Loucy (cell line): ENCODE data around the gene TRPM8.

ENCODE experiments used
- H2AFZ ChIP-seq: fragments of 200-600 bp; sonication (generic); 2 replicates; pipeline ENCODE4 v1.6.0; 2016; ENCODE audit warnings: antibody characterized with exemption, mild to moderate bottlenecking, low read length, moderate library complexity
- H3F3A ChIP-seq: fragments of 200-600 bp; 2 replicates; pipeline ENCODE4 v1.6.0; 2016; ENCODE audit warnings: antibody characterized with exemption, low read depth, mild to moderate bottlenecking
- H3K27me3 ChIP-seq: fragments of 200-600 bp; sonication (generic); 2 replicates; pipeline ENCODE4 v1.6.1; 2014; ENCODE audit warnings: low read length, mild to moderate bottlenecking; ENCODE audit not compliant: insufficient read depth, poor library complexity, severe bottlenecking
- H3K36me3 ChIP-seq: fragments of 200-600 bp; sonication (generic); 2 replicates; pipeline ENCODE4 v1.6.1; 2016; ENCODE audit warnings: low read length; ENCODE audit not compliant: insufficient read depth
- H3K4me1 ChIP-seq: fragments of 200-600 bp; sonication (generic); 2 replicates; pipeline ENCODE4 v1.5.1; 2014; ENCODE audit warnings: low read length, mild to moderate bottlenecking; ENCODE audit not compliant: insufficient read depth, poor library complexity, severe bottlenecking
- H3K4me2 ChIP-seq: fragments of 200-600 bp; sonication (generic); 2 replicates; pipeline ENCODE4 v1.6.0; 2014; ENCODE audit warnings: antibody characterized with exemption, low read length, low read depth, mild to moderate bottlenecking; ENCODE audit not compliant: poor library complexity, severe bottlenecking
- H3K4me3 ChIP-seq: fragments of 200-600 bp; sonication (generic); 2 replicates; pipeline ENCODE4 v1.5.1; 2014; ENCODE audit warnings: low read length, mild to moderate bottlenecking, mixed read lengths; ENCODE audit not compliant: poor library complexity, severe bottlenecking
- H3K79me2 ChIP-seq: fragments of 200-600 bp; sonication (generic); 2 replicates; pipeline ENCODE4 v1.6.1; 2014; ENCODE audit warnings: low read length; ENCODE audit not compliant: insufficient read depth
- H3K9ac ChIP-seq: fragments of 200-600 bp; sonication (generic); 2 replicates; pipeline ENCODE4 v1.6.0; 2014; ENCODE audit warnings: mild to moderate bottlenecking, low read depth, low read length, moderate library complexity; ENCODE audit not compliant: poor library complexity, severe bottlenecking
- H3K9me2 ChIP-seq: fragments of 200-600 bp; sonication (generic); replicated peaks from 2 replicates; pipeline ENCODE4 v1.6.1; 2016; ENCODE audit warnings: low read depth, low read length, mixed read lengths
- H3K9me3 ChIP-seq: fragments of 200-600 bp; sonication (generic); 2 replicates; pipeline ENCODE4 v1.6.1; 2014; ENCODE audit warnings: mild to moderate bottlenecking, antibody characterized with exemption, low read length, low read depth; ENCODE audit not compliant: insufficient read depth
- H4K20me1 ChIP-seq: fragments of 200-600 bp; sonication (generic); 2 replicates; pipeline ENCODE4 v1.6.0; 2014; ENCODE audit warnings: antibody characterized with exemption, low read length, mild to moderate bottlenecking; ENCODE audit not compliant: insufficient read depth, poor library complexity, severe bottlenecking
- CTCF ChIP-seq: fragments of 200-600 bp; sonication (generic); conservative IDR thresholded peaks from 2 replicates; pipeline ENCODE4 v1.5.1; 2014; ENCODE audit warnings: mild to moderate bottlenecking, antibody characterized with exemption, low read length
- EZH2phosphoT487 ChIP-seq: fragments of 200-600 bp; IDR thresholded peaks from 2 replicates; pipeline ENCODE4 v1.6.1; 2018; ENCODE audit warnings: antibody characterized with exemption, mild to moderate bottlenecking, moderate library complexity, borderline replicate concordance

TRPM8 gene

GRCh38 chr2:233944269-233944668, 27.1 kb downstream of the TRPM8 start:
- no peak for TF ChIP-seq CTCF
- no peak for TF ChIP-seq EZH2phosphoT487
- Histone ChIP-seq H3K4me3 (no peak overlapping the region), H3K9ac (no peak overlapping the region), H4K20me1 (no peaks in the 10 kb centered on the region), H3K36me3 (no peaks in the 10 kb centered on the region), H3K9me2 (no peaks in the 10 kb centered on the region), H2AFZ (no peak overlapping the region), H3K27me3 (no peaks in the 10 kb centered on the region), H3F3A (no peaks in the 10 kb centered on the region), H3K9me3 (no peaks in the 10 kb centered on the region), H3K4me2 (no peak overlapping the region), H3K79me2 (no peaks in the 10 kb centered on the region), H3K4me1 (no peaks in the 10 kb centered on the region)

GRCh38 chr2:233944722-233945121, 27.5 kb downstream of the TRPM8 start:
- Histone ChIP-seq H3K4me3 (no peak overlapping the region), H3K4me2 (no peak overlapping the region), H3K9me2 (no peaks in the 10 kb centered on the region), H3K4me1 (no peaks in the 10 kb centered on the region), H3K9ac (no peak overlapping the region), H3K27me3 (no peaks in the 10 kb centered on the region), H4K20me1 (no peaks in the 10 kb centered on the region), H3F3A (no peaks in the 10 kb centered on the region), H3K36me3 (no peaks in the 10 kb centered on the region), H3K9me3 (no peaks in the 10 kb centered on the region), H2AFZ (no peak overlapping the region), H3K79me2 (no peaks in the 10 kb centered on the region)
- TF ChIP-seq EZH2phosphoT487 (no peak), CTCF (no peak)

- Histone ChIP-seq H3K9me2 (no peaks in the 10 kb centered on the region), H4K20me1 (no peaks in the 10 kb centered on the region), H3K4me2 (no peak overlapping the region), H3K36me3 (no peaks in the 10 kb centered on the region), H3K4me1 (no peaks in the 10 kb centered on the region), H3K9me3 (no peaks in the 10 kb centered on the region), H3K79me2 (no peaks in the 10 kb centered on the region), H3K4me3 (no peak overlapping the region), H3K9ac (no peak overlapping the region), H3F3A (no peaks in the 10 kb centered on the region), H2AFZ (no peak overlapping the region), H3K27me3 (no peaks in the 10 kb centered on the region)
- TF ChIP-seq CTCF: no peak
These were observed 28.0 kb downstream of the TRPM8 start for GRCh38 chr2:233945146-233945545.
